NCI-H1092 (cell line): ENCODE results near the gene B4GALT7.
"Not testable (repeated sequence)": the region's sequence is repeated elsewhere in the genome, so short reads cannot be mapped to it uniquely, and the experiment has no call there.

Source experiments
- DNase-seq: peaks from one replicate; lab custom pipeline; 2025; lab: John Stamatoyannopoulos, UW

B4GALT7 gene

DNA sequence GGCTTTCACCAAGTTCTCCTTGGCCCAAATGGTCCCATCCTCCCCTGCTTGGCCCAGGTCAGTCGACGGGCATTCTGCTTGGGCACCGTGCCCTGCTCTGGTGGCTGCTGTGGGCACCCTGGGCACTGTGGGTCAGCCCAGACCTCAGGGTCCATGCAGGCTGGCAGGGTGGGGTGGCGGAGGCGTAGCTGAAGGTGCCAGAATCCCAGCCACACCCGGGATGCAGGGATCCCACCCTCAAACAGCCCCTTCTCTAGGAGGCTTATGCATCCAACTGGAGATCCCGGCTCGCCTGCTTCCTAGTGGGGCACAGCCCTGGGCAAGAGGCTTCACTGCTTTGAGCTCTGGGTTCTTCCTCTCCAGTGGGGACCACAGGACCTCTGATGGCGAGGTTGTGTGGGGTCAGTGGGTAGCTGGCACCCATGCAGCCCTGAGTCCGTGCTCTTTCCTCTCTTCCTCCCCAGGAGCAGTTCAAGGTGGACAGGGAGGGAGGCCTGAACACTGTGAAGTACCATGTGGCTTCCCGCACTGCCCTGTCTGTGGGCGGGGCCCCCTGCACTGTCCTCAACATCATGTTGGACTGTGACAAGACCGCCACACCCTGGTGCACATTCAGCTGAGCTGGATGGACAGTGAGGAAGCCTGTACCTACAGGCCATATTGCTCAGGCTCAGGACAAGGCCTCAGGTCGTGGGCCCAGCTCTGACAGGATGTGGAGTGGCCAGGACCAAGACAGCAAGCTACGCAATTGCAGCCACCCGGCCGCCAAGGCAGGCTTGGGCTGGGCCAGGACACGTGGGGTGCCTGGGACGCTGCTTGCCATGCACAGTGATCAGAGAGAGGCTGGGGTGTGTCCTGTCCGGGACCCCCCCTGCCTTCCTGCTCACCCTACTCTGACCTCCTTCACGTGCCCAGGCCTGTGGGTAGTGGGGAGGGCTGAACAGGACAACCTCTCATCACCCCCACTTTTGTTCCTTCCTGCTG lies 9.4 kb downstream of the B4GALT7 start:
- no peak for DNase-seq

GRCh38 chr5:177610131-177610769 lies 10.3 kb downstream of the B4GALT7 start:
- no peak for DNase-seq

GRCh38 chr5:177610770-177611445 lies 11.0 kb downstream of the B4GALT7 start:
- DNase-seq, result no peak

GRCh38 chr5:177611446-177612214 lies 11.7 kb downstream of the B4GALT7 start:
- DNase-seq, result no peak

DNA sequence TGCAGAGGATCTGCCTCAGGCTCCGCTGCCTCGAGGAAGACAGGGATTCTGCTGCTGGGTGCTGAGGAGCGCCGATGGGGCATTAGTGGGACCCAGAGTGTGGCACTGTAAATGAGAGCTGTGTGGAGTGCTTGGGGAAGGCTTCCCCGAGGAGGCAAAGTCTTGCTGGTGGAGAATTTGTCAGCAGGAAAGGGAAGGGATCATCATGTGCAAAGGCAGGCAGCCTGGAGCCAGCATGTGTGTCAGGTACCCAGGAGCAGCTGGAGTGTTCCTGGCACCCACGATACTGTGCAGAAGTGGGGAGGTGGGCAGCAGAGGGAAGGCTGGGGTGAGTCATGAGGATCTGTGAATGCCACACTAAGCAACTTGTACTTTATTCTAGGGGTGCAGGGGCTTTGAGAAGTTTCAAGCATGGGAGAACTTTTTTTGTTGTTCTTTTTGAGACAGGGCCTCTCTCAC lies 12.3 kb downstream of the B4GALT7 start:
- DNase-seq, result no peak

DNA sequence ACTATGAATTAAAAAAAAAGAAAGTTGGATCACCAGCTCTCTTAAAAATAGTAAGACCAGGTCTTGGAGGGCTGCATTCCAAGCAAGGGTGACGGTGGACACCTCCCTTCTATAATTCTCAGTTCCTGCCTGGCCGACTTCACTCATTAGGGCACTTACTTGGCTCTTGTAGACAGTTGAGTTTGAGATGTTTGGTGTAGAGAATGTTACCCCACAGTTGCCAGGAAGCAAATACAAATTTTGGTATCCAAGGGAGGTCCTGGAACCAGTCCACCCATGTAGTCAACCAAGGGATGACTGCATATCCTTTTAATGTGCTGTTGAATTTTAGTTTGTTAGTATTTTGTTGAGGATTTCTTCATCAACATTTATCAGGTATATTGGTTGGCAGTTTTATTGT lies 20.6 kb downstream of the B4GALT7 start:
- no peak for DNase-seq

GRCh38 chr5:177624172-177624571 lies 24.2 kb downstream of the B4GALT7 start:
- DNase-seq, result not testable (repeated sequence)

- not testable (repeated sequence) for DNase-seq
Measured at GRCh38 chr5:177630186-177630585, 30.3 kb downstream of the B4GALT7 start.

GRCh38 chr5:177634912-177635311 lies 35.0 kb downstream of the B4GALT7 start:
- DNase-seq, result not testable (repeated sequence)

GRCh38 chr5:177645462-177645861 lies 45.5 kb downstream of the B4GALT7 start:
- DNase-seq, result not testable (repeated sequence)

DNA sequence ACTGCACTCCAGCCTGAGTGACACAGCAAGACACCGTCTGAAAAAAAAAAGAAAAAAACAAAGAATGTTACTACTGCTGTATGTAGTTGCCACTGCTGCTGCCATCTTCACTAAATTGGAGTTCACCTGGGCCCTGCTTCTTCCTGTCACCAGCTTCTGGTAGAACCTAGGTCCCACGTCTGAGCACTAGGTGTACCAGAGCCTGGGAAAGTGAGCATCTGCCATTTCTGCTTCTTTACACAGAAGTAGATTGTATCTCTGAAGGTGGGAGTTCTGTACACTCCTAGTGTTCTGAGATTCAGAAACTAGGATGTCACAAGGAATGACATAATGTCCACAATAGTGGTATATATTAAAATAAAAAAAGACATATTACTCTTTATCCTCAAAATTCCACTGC lies 51.3 kb downstream of the B4GALT7 start:
- not testable (repeated sequence) for DNase-seq

DNA sequence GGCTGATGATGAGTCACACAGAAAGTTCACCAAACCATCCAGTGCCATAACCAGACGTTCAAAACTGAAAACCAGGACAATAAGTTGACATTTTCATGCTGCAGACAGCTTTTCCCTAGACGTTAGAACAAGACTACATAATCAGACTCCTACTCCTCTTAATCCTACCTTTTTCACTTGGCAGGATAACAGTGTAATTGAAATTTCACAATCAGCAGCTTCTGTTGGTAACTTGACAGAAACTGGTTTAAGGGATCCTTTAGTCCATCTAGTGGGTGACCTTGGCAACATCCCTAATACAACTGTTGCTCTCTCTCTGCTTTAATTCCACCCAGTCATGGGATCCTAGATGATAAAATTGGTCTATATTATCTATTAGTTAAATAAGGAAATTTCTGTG lies 57.9 kb downstream of the B4GALT7 start:
- DNase-seq, result not testable (repeated sequence)

- DNase-seq, result not testable (repeated sequence)
Measured at GRCh38 chr5:177658542-177658941, 58.6 kb downstream of the B4GALT7 start.
